ENCODE measurements around the gene RASSF3.

The RASSF3 gene

GRCh38 chr12:64724201-64724745, 114.0 kb downstream of the RASSF3 start:
- no peak for DNase-seq (ENCODE audit: low read depth in 2 of 2)

- no peak for DNase-seq (ENCODE audit: low read depth in 2 of 2)
Measured at GRCh38 chr12:64729909-64730587, 119.8 kb downstream of the RASSF3 start.

GRCh38 chr12:64730588-64730969, 120.3 kb downstream of the RASSF3 start:
- no peak for DNase-seq (ENCODE audit: low read depth in 2 of 2)

GRCh38 chr12:64731683-64732082, 121.4 kb downstream of the RASSF3 start:
- no peak for DNase-seq (ENCODE audit: low read depth in 2 of 2)

GRCh38 chr12:64733857-64734256, 123.6 kb downstream of the RASSF3 start:
- DNase-seq (ENCODE audit: low read depth in 2 of 2): no peak

- DNase-seq (ENCODE audit: low read depth in 2 of 2): no peak
Measured at GRCh38 chr12:64735442-64735841, 125.1 kb downstream of the RASSF3 start.

GRCh38 chr12:64736771-64737170, 126.5 kb downstream of the RASSF3 start:
- DNase-seq (ENCODE audit: low read depth in 2 of 2): no peak

- no peak for DNase-seq (ENCODE audit: low read depth in 2 of 2)
Measured at GRCh38 chr12:64737539-64737938, 127.2 kb downstream of the RASSF3 start.

GRCh38 chr12:64739778-64740177, 129.5 kb downstream of the RASSF3 start:
- DNase-seq (ENCODE audit: low read depth in 2 of 2): no peak

- DNase-seq (ENCODE audit: low read depth in 2 of 2): no peak
Measured at GRCh38 chr12:64740646-64741045, 130.4 kb downstream of the RASSF3 start.

- no peak for DNase-seq (ENCODE audit: low read depth in 2 of 2)
Measured at GRCh38 chr12:64742416-64742815, 132.1 kb downstream of the RASSF3 start.

- no peak for DNase-seq (ENCODE audit: low read depth in 2 of 2)
Measured at GRCh38 chr12:64743206-64743605, 132.9 kb downstream of the RASSF3 start.

GRCh38 chr12:64744422-64745258, 134.3 kb downstream of the RASSF3 start:
- DNase-seq (ENCODE audit: low read depth in 2 of 2): no peak

- DNase-seq (ENCODE audit: low read depth in 2 of 2): no peak
Measured at GRCh38 chr12:64745259-64745807, 135.0 kb downstream of the RASSF3 start.

- no peak for DNase-seq (ENCODE audit: low read depth in 2 of 2)
Measured at GRCh38 chr12:64745980-64746379, 135.7 kb downstream of the RASSF3 start.

- DNase-seq (ENCODE audit: low read depth in 2 of 2): no peak
Measured at GRCh38 chr12:64746663-64747062, 136.4 kb downstream of the RASSF3 start.
